Neural progenitor cell (in vitro differentiated cells): Measurements from ENCODE around the gene H2AZ2. TPM values are rescaled to one million over a fixed set of nuclear protein-coding genes. Genes with fewer than 3 reads are reported as not detected.
A peak's percentile ranks its signal among the peaks of the same experiment; 100 is the strongest.

Source experiments
- DNase-seq: peaks from one replicate; pipeline ENCODE4 v3.0.0-alpha.2; 2016; ENCODE audit warnings: low spot score
- H2AFZ ChIP-seq: fragments of 200-600 bp; sonication (generic); replicated peaks from 2 replicates; pipeline ENCODE4 v1.6.1; 2016; ENCODE audit warnings: antibody characterized with exemption
- H3F3A ChIP-seq: fragments of 200-600 bp; sonication (generic); 2 replicates; pipeline ENCODE4 v1.6.1; 2016; ENCODE audit warnings: antibody characterized with exemption, low read depth
- H3K27ac ChIP-seq: fragments of 200-600 bp; sonication (generic); 2 replicates; pipeline ENCODE4 v1.5.1; 2016; ENCODE audit warnings: mild to moderate bottlenecking
- H3K27me3 ChIP-seq: fragments of 200-600 bp; sonication (generic); 2 replicates; pipeline ENCODE4 v1.6.1; 2016; ENCODE audit warnings: mild to moderate bottlenecking, moderate library complexity
- H3K36me3 ChIP-seq: fragments of 200-600 bp; sonication (generic); 2 replicates; pipeline ENCODE4 v1.5.1; 2016
- H3K4me1 ChIP-seq: fragments of 200-600 bp; sonication (generic); 2 replicates; pipeline ENCODE4 v1.6.1; 2016; ENCODE audit warnings: mixed run types
- H3K4me2 ChIP-seq: fragments of 200-600 bp; sonication (generic); 2 replicates; pipeline ENCODE4 v1.6.1; 2016
- H3K4me3 ChIP-seq: fragments of 200-600 bp; sonication (generic); 2 replicates; pipeline ENCODE4 v1.5.1; 2016
- H3K79me2 ChIP-seq: fragments of 200-600 bp; sonication (generic); 2 replicates; pipeline ENCODE4 v1.6.1; 2016; ENCODE audit warnings: low read depth
- H3K9ac ChIP-seq: fragments of 200-600 bp; sonication (generic); 2 replicates; pipeline ENCODE4 v1.6.1; 2016
- H3K9me3 ChIP-seq: fragments of 200-600 bp; sonication (generic); 2 replicates; pipeline ENCODE4 v1.5.1; 2016; ENCODE audit warnings: low read depth
- H4K20me1 ChIP-seq: fragments of 200-600 bp; sonication (generic); 2 replicates; pipeline ENCODE4 v1.6.1; 2016; ENCODE audit warnings: low read depth
- H3K27ac Mint-ChIP-seq: 3 replicates; pipeline ENCODE4 v1.8.0; 2021; ENCODE audit warnings: mixed read lengths
- H3K27me3 Mint-ChIP-seq: 2 replicates; pipeline ENCODE4 v1.8.0; 2022; ENCODE audit warnings: low read depth, mild to moderate bottlenecking, inconsistent platforms, moderate library complexity, mixed read lengths; ENCODE audit not compliant: insufficient read depth
- H3K36me3 Mint-ChIP-seq: 3 replicates; pipeline ENCODE4 v1.8.0; 2021; ENCODE audit warnings: mixed read lengths
- H3K4me1 Mint-ChIP-seq: 3 replicates; pipeline ENCODE4 v1.8.0; 2021; ENCODE audit warnings: mixed read lengths
- H3K4me3 Mint-ChIP-seq: 3 replicates; pipeline ENCODE4 v1.8.0; 2021; ENCODE audit warnings: mild to moderate bottlenecking, moderate library complexity, mixed read lengths
- H3K9me3 Mint-ChIP-seq: 3 replicates; pipeline ENCODE4 v1.8.0; 2020; ENCODE audit warnings: mixed read lengths
- CTCF ChIP-seq: fragments of 200-600 bp; sonication (generic); IDR thresholded peaks from 2 replicates; pipeline ENCODE4 v1.5.1; 2017; ENCODE audit warnings: antibody characterized with exemption, mild to moderate bottlenecking
- EZH2 ChIP-seq: fragments of 200-600 bp; sonication (generic); IDR thresholded peaks from 2 replicates; pipeline ENCODE4 v1.6.1; 2017; ENCODE audit warnings: antibody characterized with exemption, mild to moderate bottlenecking, moderate library complexity
- EZH2phosphoT487 ChIP-seq: fragments of 200-600 bp; sonication (generic); IDR thresholded peaks from 2 replicates; pipeline ENCODE4 v1.6.1; 2017; ENCODE audit warnings: antibody characterized with exemption
- total RNA-seq: library from RNA; depleted of rRNA; stranded (reverse); fragments of >200 nt; gene quantifications from 2 replicates; pipeline ENCODE4 v1.2.3, GENCODE V29; 2015; ENCODE audit warnings: low replicate concordance

H2AZ2 gene
- total RNA-seq, 1 donor from 2014 or later, result 462 TPM

- Mint-ChIP-seq H3K4me1 (peaks cover 20% of the 10 kb centered on the region), H3K9me3 (no peaks in the 10 kb centered on the region), H3K4me3 (peak overlapping the region; percentile 97), H3K27me3 (peaks cover 8% of the 10 kb centered on the region), H3K27ac (no peak overlapping the region), H3K36me3 (peaks cover 38% of the 10 kb centered on the region)
- DNase-seq, result no peak
- Histone ChIP-seq H3F3A (peaks cover 69% of the 10 kb centered on the region), H2AFZ (no peak overlapping the region), H3K79me2 (peaks cover 58% of the 10 kb centered on the region), H3K9ac (peak overlapping the region; percentile 85), H4K20me1 (peaks cover 56% of the 10 kb centered on the region), H3K4me2 (peak overlapping the region; percentile 91), H3K36me3 (peaks cover 12% of the 10 kb centered on the region), H3K9me3 (no peaks in the 10 kb centered on the region), H3K4me3 (peak overlapping the region; percentile 74), H3K4me1 (peaks cover 8% of the 10 kb centered on the region), H3K27ac (peak overlapping the region; percentile 8), H3K27me3 (no peaks in the 10 kb centered on the region)
- TF ChIP-seq CTCF, result no peak
- no peak for TF ChIP-seq EZH2
- TF ChIP-seq EZH2phosphoT487, result no peak
Measured at GRCh38 chr7:44798649-44799305, 49.1 kb downstream of the H2AZ2 start.

DNA sequence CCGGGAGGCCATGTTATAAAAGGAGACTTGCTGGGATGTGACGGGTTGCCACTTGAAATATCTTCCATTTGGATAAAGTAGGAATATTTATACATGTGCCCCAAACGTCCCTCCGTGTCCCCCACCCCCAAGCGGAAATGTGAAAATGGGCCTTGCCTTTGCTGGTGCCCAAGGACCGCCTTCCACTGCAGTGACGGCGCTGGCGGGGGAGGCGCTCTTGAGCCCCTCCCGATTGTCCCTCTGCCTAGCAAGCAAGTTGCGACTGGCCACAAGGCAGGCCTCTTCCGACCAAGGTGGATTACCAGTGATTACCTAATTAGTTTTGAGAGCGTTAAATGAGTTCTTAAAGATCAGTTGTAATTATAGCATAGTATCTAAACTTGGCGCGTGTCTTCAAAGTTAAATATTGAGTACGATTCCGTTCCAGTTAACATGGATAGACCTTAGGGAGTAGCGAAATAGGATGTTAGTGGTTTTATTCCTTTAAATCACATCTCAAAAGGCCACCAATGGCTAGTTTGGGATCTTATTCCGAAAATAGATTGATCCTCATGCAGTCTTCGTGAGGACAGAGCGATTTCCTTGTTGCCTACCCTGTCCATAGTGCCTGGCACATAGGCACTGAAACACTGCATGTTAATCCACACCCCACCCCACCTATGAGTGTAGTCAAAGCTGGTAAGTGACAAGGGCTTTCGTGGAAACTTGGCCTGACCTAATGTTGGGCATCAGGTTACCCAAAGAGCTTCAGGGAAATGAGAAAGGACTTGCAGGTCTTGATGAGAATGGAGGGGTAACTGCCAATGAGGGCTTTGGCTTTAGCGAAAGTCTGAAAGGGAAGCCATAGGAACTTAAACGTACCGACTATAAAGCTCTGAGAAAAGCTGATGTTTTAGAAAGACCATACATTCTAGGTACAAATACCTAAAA, 50.3 kb downstream of the H2AZ2 start:
- Mint-ChIP-seq H3K4me1 (peaks cover 20% of the 10 kb centered on the region), H3K36me3 (peaks cover 34% of the 10 kb centered on the region), H3K9me3 (no peaks in the 10 kb centered on the region), H3K27me3 (peaks cover 8% of the 10 kb centered on the region), H3K27ac (peak overlapping the region; percentile 96), H3K4me3 (peak overlapping the region; percentile 97)
- peaks cover 50% of the 10 kb centered on the region for H4K20me1 ChIP-seq
- peak; percentile 89 for DNase-seq
- peak overlapping the region; percentile 85 for H3K9ac ChIP-seq
- peak; percentile 59 for TF ChIP-seq CTCF
- TF ChIP-seq EZH2, result no peak
- peaks cover 57% of the 10 kb centered on the region for H3F3A ChIP-seq
- H3K4me2 ChIP-seq, result peak overlapping the region; percentile 91
- no peaks in the 10 kb centered on the region for H3K27me3 ChIP-seq
- no peaks in the 10 kb centered on the region for H3K9me3 ChIP-seq
- peaks cover 8% of the 10 kb centered on the region for H3K4me1 ChIP-seq
- H3K4me3 ChIP-seq, result peak overlapping the region; percentile 74
- peaks cover 58% of the 10 kb centered on the region for H3K79me2 ChIP-seq
- peaks cover 12% of the 10 kb centered on the region for H3K36me3 ChIP-seq
- peak overlapping the region; percentile 96 for H3K27ac ChIP-seq
- no peak overlapping the region for H2AFZ ChIP-seq

DNA sequence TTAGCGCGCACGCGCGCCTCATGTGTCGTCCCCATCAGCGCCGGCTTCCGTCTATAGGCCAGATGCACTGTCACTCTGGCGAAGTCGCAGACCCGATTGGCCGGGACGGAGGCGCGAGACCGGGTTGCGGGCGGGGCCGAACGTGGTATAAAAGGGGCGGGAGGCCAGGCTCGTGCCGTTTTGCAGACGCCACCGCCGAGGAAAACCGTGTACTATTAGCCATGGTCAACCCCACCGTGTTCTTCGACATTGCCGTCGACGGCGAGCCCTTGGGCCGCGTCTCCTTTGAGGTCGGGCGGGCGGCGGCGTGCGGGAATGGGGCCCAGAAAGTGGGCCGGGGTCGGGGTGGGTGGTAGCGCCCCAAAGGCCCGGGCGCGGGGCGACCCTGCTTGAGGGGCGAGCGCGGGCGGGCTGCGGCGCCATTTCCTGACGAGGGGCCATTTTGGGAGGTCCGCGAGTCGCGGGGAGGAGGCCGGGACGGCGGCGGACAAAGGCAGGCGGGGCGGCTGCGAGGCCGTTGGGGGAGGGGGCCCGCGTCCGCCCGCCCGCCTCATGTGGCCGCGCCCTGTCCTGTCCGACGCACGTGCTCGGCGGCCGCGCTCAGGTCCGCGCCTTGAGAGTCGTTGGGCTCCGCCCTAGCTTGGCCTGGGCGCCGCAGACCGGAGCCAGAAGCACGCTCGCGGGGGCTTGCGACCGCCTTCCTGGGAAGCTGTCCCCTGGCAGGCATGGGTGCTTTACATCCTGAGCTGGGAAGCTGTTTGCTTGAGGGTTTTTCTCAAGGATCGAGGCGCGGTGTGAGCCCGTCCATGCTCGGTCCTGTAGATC, 51.2 kb downstream of the H2AZ2 start, which contains the start of gene PPIA:
PPIA (plus strand) TSS at position 178 of the 825 bp plus-strand sequence; CDS start at position 222, 44 bp downstream.
- Histone ChIP-seq H3K27ac (peak within 1 kb of the TSS; percentile 96), H3K79me2 (peaks cover 57% of the 10 kb centered on the region), H3K9me3 (no peaks in the 10 kb centered on the region), H4K20me1 (peaks cover 43% of the 10 kb centered on the region), H2AFZ (peak within 1 kb of the TSS; percentile 61), H3K36me3 (peaks cover 12% of the 10 kb centered on the region), H3K4me2 (peak within 1 kb of the TSS; percentile 91), H3K4me1 (peaks cover 8% of the 10 kb centered on the region), H3K9ac (peak within 1 kb of the TSS; percentile 85), H3K27me3 (no peaks in the 10 kb centered on the region), H3K4me3 (peak within 1 kb of the TSS; percentile 74), H3F3A (peaks cover 48% of the 10 kb centered on the region)
- peaks cover 8% of the 10 kb centered on the region for H3K27me3 Mint-ChIP-seq
- H3K4me3 Mint-ChIP-seq, result peak within 1 kb of the TSS; percentile 97
- H3K27ac Mint-ChIP-seq, result peak within 1 kb of the TSS; percentile 96
- H3K36me3 Mint-ChIP-seq, result peaks cover 31% of the 10 kb centered on the region
- DNase-seq, result peak; percentile 98
- H3K9me3 Mint-ChIP-seq, result no peaks in the 10 kb centered on the region
- TF ChIP-seq EZH2, result no peak
- TF ChIP-seq CTCF, result no peak
- TF ChIP-seq EZH2phosphoT487, result no peak
- peaks cover 20% of the 10 kb centered on the region for H3K4me1 Mint-ChIP-seq
